ENCODE measurements around the gene RBM15.

Gene RBM15

GRCh38 chr1:110308247-110308646 lies 30.9 kb upstream of the RBM15 start:
- no peak overlapping the region for H3K4me2 ChIP-seq (ENCODE audit: insufficient read depth, low read length)
- H3K9me3 ChIP-seq (ENCODE audit: insufficient read depth, low read length, severe bottlenecking) = no peaks in the 10 kb centered on the region
- TF ChIP-seq EZH2 (IDR thresholded peaks at IDR 0.05; ENCODE audit: borderline replicate concordance, low read depth, low read length, severe bottlenecking) (no peak), CTCF (IDR thresholded peaks at IDR 0.05; ENCODE audit: borderline replicate concordance, extremely low read depth, low read length, poor library complexity, severe bottlenecking) (no peak)
- H3K27ac ChIP-seq (ENCODE audit: low read length) = no peak overlapping the region
- ATAC-seq (ENCODE audit: insufficient read depth, low read depth) (no peak), DNase-seq (no peak)
- no peaks in the 10 kb centered on the region for H3K4me1 ChIP-seq (ENCODE audit: insufficient read depth, low read length)
- H3K27me3 ChIP-seq (ENCODE audit: insufficient read depth, low read length, poor library complexity) = peaks cover 23% of the 10 kb centered on the region
- H3K4me3 ChIP-seq (ENCODE audit: low read depth in 1 of 2, low read length in 2 of 2) = no peak overlapping the region
- no peaks in the 10 kb centered on the region for H3K79me2 ChIP-seq (ENCODE audit: insufficient read depth, low read length)
- H3K36me3 ChIP-seq (ENCODE audit: insufficient read depth, low read length) = no peaks in the 10 kb centered on the region
- no peak overlapping the region for H3K9ac ChIP-seq (ENCODE audit: low read depth, low read length)
- no peaks in the 10 kb centered on the region for H4K20me1 ChIP-seq (ENCODE audit: insufficient read depth, low read length)
- H2AFZ ChIP-seq (ENCODE audit: low read depth, low read length) = no peak overlapping the region

- Histone ChIP-seq H3K4me3 (ENCODE audit: low read depth in 1 of 2, low read length in 2 of 2) (no peak overlapping the region), H3K79me2 (ENCODE audit: insufficient read depth, low read length) (no peaks in the 10 kb centered on the region), H3K36me3 (ENCODE audit: insufficient read depth, low read length) (no peaks in the 10 kb centered on the region), H4K20me1 (ENCODE audit: insufficient read depth, low read length) (no peaks in the 10 kb centered on the region), H3K27me3 (ENCODE audit: insufficient read depth, low read length, poor library complexity) (peaks cover 16% of the 10 kb centered on the region), H3K4me1 (ENCODE audit: insufficient read depth, low read length) (no peaks in the 10 kb centered on the region), H3K4me2 (ENCODE audit: insufficient read depth, low read length) (no peak overlapping the region), H2AFZ (ENCODE audit: low read depth, low read length) (no peak overlapping the region), H3K27ac (ENCODE audit: low read length) (no peak overlapping the region), H3K9me3 (ENCODE audit: insufficient read depth, low read length, severe bottlenecking) (no peaks in the 10 kb centered on the region), H3K9ac (ENCODE audit: low read depth, low read length) (no peak overlapping the region)
- no peak for TF ChIP-seq CTCF (IDR thresholded peaks at IDR 0.05; ENCODE audit: borderline replicate concordance, extremely low read depth, low read length, poor library complexity, severe bottlenecking)
- no peak for TF ChIP-seq EZH2 (IDR thresholded peaks at IDR 0.05; ENCODE audit: borderline replicate concordance, low read depth, low read length, severe bottlenecking)
- DNase-seq = no peak
- ATAC-seq (ENCODE audit: insufficient read depth, low read depth) = no peak
Measured at GRCh38 chr1:110309139-110309538, 30.0 kb upstream of the RBM15 start.

GRCh38 chr1:110309767-110310166 lies 29.4 kb upstream of the RBM15 start:
- DNase-seq (no peak), ATAC-seq (ENCODE audit: insufficient read depth, low read depth) (no peak)
- no peak overlapping the region for H3K27ac ChIP-seq (ENCODE audit: low read length)
- H2AFZ ChIP-seq (ENCODE audit: low read depth, low read length) = no peak overlapping the region
- no peak overlapping the region for H3K4me2 ChIP-seq (ENCODE audit: insufficient read depth, low read length)
- H3K79me2 ChIP-seq (ENCODE audit: insufficient read depth, low read length) = no peaks in the 10 kb centered on the region
- peaks cover 13% of the 10 kb centered on the region for H3K27me3 ChIP-seq (ENCODE audit: insufficient read depth, low read length, poor library complexity)
- no peaks in the 10 kb centered on the region for H4K20me1 ChIP-seq (ENCODE audit: insufficient read depth, low read length)
- no peaks in the 10 kb centered on the region for H3K36me3 ChIP-seq (ENCODE audit: insufficient read depth, low read length)
- no peaks in the 10 kb centered on the region for H3K9me3 ChIP-seq (ENCODE audit: insufficient read depth, low read length, severe bottlenecking)
- no peak overlapping the region for H3K9ac ChIP-seq (ENCODE audit: low read depth, low read length)
- H3K4me1 ChIP-seq (ENCODE audit: insufficient read depth, low read length) = no peaks in the 10 kb centered on the region
- no peak overlapping the region for H3K4me3 ChIP-seq (ENCODE audit: low read depth in 1 of 2, low read length in 2 of 2)
- TF ChIP-seq EZH2 (IDR thresholded peaks at IDR 0.05; ENCODE audit: borderline replicate concordance, low read depth, low read length, severe bottlenecking) = no peak
- no peak for TF ChIP-seq CTCF (IDR thresholded peaks at IDR 0.05; ENCODE audit: borderline replicate concordance, extremely low read depth, low read length, poor library complexity, severe bottlenecking)

- H3K4me2 ChIP-seq (ENCODE audit: insufficient read depth, low read length) = no peak overlapping the region
- H3K36me3 ChIP-seq (ENCODE audit: insufficient read depth, low read length) = no peaks in the 10 kb centered on the region
- H3K27me3 ChIP-seq (ENCODE audit: insufficient read depth, low read length, poor library complexity) = peaks cover 9% of the 10 kb centered on the region
- no peak overlapping the region for H3K9ac ChIP-seq (ENCODE audit: low read depth, low read length)
- no peak overlapping the region for H3K4me3 ChIP-seq (ENCODE audit: low read depth in 1 of 2, low read length in 2 of 2)
- H3K4me1 ChIP-seq (ENCODE audit: insufficient read depth, low read length) = no peaks in the 10 kb centered on the region
- TF ChIP-seq CTCF (IDR thresholded peaks at IDR 0.05; ENCODE audit: borderline replicate concordance, extremely low read depth, low read length, poor library complexity, severe bottlenecking) (no peak), EZH2 (IDR thresholded peaks at IDR 0.05; ENCODE audit: borderline replicate concordance, low read depth, low read length, severe bottlenecking) (no peak)
- H3K9me3 ChIP-seq (ENCODE audit: insufficient read depth, low read length, severe bottlenecking) = no peaks in the 10 kb centered on the region
- no peaks in the 10 kb centered on the region for H4K20me1 ChIP-seq (ENCODE audit: insufficient read depth, low read length)
- no peak for DNase-seq
- no peaks in the 10 kb centered on the region for H3K79me2 ChIP-seq (ENCODE audit: insufficient read depth, low read length)
- no peak overlapping the region for H2AFZ ChIP-seq (ENCODE audit: low read depth, low read length)
- no peak for ATAC-seq (ENCODE audit: insufficient read depth, low read depth)
- H3K27ac ChIP-seq (ENCODE audit: low read length) = no peak overlapping the region
Measured at GRCh38 chr1:110310300-110310699, 28.9 kb upstream of the RBM15 start.

All from DND-41 (cell line).